ENCODE data around the gene TIPIN. TPM values are rescaled to one million over a fixed set of nuclear protein-coding genes. Genes with fewer than 3 reads are reported as not detected.
"Not testable (repeated sequence)": the region's sequence is repeated elsewhere in the genome, so short reads cannot be mapped to it uniquely, and the experiment has no call there.

Gene TIPIN
- total RNA-seq, 1 experiment from 2014 or later = 22.2 TPM

DNA sequence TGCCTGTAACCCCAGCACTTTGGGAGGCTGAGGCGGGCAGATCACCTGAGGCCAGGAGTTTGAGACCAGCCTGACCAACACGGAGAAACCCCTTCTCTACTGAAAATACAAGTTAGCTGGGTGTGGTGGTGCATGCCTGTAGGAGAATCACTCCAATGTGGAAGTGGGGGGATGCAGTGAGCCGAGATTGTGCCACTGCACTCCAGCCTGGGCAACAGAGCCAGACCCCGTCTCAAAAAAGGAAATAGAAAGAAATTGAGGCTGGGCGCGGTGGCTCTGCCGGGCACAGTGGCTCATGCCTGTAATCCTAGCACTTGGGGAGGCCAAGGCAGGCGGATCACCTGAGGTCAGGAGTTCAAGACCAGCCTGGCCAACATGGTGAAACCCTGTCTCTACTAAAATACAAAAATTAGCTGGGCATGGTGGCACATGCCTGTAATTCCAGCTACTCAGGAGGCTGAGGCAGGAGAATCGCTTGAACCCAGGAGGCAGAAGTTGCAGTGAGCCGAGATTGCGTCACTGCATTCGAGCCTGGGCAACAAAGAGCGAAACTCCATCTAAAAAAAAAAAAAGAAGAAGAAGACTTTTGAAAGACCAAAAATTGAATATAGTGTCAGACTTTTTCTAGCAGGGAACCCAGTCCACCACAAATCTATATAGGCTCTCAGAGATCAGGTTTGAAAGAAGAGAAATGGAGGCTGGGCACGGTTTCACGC is 5.4 kb upstream of the TIPIN start:
- H3K9me3 Mint-ChIP-seq; DNase-seq (ENCODE audit: low spot score); H3K27ac Mint-ChIP-seq; POLR2A ChIA-PET; H3K4me1 Mint-ChIP-seq; H3K4me3 Mint-ChIP-seq; H3K27me3 Mint-ChIP-seq (ENCODE audit: low read depth); CTCF ChIA-PET; ATAC-seq; H3K36me3 Mint-ChIP-seq: not testable (repeated sequence)
- TF ChIP-seq ZNF121 (CRISPR knock-in tag; IDR thresholded peaks at IDR 0.05) = peak; percentile 76; the same call in 1 of the 2 replicates

GRCh38 chr15:66359740-66360139 is 3.3 kb upstream of the TIPIN start:
- H3K36me3 Mint-ChIP-seq = no peaks in the 10 kb centered on the region
- no peak for TF ChIP-seq GRHL2 (CRISPR knock-in tag; IDR thresholded peaks at IDR 0.05; ENCODE audit: insufficient replicate concordance, severe bottlenecking)
- TF ChIP-seq, protein P1, sequence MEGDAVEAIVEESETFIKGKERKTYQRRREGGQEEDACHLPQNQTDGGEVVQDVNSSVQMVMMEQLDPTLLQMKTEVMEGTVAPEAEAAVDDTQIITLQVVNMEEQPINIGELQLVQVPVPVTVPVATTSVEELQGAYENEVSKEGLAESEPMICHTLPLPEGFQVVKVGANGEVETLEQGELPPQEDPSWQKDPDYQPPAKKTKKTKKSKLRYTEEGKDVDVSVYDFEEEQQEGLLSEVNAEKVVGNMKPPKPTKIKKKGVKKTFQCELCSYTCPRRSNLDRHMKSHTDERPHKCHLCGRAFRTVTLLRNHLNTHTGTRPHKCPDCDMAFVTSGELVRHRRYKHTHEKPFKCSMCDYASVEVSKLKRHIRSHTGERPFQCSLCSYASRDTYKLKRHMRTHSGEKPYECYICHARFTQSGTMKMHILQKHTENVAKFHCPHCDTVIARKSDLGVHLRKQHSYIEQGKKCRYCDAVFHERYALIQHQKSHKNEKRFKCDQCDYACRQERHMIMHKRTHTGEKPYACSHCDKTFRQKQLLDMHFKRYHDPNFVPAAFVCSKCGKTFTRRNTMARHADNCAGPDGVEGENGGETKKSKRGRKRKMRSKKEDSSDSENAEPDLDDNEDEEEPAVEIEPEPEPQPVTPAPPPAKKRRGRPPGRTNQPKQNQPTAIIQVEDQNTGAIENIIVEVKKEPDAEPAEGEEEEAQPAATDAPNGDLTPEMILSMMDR (IDR thresholded peaks at IDR 0.05) = no peak
- TF ChIP-seq, protein P2, sequence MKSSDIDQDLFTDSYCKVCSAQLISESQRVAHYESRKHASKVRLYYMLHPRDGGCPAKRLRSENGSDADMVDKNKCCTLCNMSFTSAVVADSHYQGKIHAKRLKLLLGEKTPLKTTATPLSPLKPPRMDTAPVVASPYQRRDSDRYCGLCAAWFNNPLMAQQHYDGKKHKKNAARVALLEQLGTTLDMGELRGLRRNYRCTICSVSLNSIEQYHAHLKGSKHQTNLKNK (CRISPR knock-in tag; IDR thresholded peaks at IDR 0.05) = no peak
- TF ChIP-seq FOXK1 (CRISPR knock-in tag; IDR thresholded peaks at IDR 0.05) = no peak
- no peak for TF ChIP-seq CREM (CRISPR knock-in tag; IDR thresholded peaks at IDR 0.05)
- no peak for TF ChIP-seq NFYB (CRISPR knock-in tag; conservative IDR thresholded peaks at IDR 0.05; ENCODE audit: low read depth)
- TF ChIP-seq IRF2 (CRISPR knock-in tag; IDR thresholded peaks at IDR 0.05; ENCODE audit: borderline replicate concordance, low read depth) = no peak
- TF ChIP-seq ZNF423 (CRISPR knock-in tag; IDR thresholded peaks at IDR 0.05) = no peak
- TF ChIP-seq GABPB1 (CRISPR knock-in tag; IDR thresholded peaks at IDR 0.05) = no peak
- no peak for TF ChIP-seq KAT7 (CRISPR knock-in tag; IDR thresholded peaks at IDR 0.05; ENCODE audit: borderline replicate concordance)
- TF ChIP-seq ATF3 (CRISPR knock-in tag; conservative IDR thresholded peaks at IDR 0.05) = no peak
- TF ChIP-seq, protein P3, sequence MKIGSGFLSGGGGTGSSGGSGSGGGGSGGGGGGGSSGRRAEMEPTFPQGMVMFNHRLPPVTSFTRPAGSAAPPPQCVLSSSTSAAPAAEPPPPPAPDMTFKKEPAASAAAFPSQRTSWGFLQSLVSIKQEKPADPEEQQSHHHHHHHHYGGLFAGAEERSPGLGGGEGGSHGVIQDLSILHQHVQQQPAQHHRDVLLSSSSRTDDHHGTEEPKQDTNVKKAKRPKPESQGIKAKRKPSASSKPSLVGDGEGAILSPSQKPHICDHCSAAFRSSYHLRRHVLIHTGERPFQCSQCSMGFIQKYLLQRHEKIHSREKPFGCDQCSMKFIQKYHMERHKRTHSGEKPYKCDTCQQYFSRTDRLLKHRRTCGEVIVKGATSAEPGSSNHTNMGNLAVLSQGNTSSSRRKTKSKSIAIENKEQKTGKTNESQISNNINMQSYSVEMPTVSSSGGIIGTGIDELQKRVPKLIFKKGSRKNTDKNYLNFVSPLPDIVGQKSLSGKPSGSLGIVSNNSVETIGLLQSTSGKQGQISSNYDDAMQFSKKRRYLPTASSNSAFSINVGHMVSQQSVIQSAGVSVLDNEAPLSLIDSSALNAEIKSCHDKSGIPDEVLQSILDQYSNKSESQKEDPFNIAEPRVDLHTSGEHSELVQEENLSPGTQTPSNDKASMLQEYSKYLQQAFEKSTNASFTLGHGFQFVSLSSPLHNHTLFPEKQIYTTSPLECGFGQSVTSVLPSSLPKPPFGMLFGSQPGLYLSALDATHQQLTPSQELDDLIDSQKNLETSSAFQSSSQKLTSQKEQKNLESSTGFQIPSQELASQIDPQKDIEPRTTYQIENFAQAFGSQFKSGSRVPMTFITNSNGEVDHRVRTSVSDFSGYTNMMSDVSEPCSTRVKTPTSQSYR (CRISPR knock-in tag; IDR thresholded peaks at IDR 0.05) = no peak
- TF ChIP-seq ATF1 (CRISPR knock-in tag; IDR thresholded peaks at IDR 0.05) = no peak
- no peak for TF ChIP-seq PRRX2 (CRISPR knock-in tag; IDR thresholded peaks at IDR 0.05)
- no peak for TF ChIP-seq NR1H2 (CRISPR knock-in tag; IDR thresholded peaks at IDR 0.05)
- no peak for DNase-seq (ENCODE audit: low spot score)
- H3K27me3 Mint-ChIP-seq (ENCODE audit: low read depth) = no peaks in the 10 kb centered on the region
- ChIA-PET CTCF (no interaction called here), POLR2A (no interaction called here)
- H3K27ac Mint-ChIP-seq = no peak overlapping the region
- H3K4me1 Mint-ChIP-seq = peaks cover 13% of the 10 kb centered on the region
- H3K9me3 Mint-ChIP-seq = no peaks in the 10 kb centered on the region
- no peak overlapping the region for H3K4me3 Mint-ChIP-seq
- ATAC-seq = no peak

DNA sequence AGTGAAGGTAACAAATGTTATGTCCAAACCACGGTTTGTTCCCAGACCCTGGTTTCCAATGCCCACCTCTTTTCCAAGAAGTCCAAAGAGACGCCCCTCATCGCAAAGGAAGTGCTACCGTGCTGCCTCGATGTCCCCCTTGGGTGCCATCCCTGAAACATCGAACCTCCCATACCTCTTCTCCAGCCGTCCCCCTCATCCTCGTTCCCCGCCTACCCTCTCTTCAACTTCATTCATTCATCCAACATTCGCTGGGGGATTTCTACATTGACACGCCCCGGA is 467 bp downstream of the TIPIN start:
- POLR2A ChIA-PET = no interaction called here

DNA sequence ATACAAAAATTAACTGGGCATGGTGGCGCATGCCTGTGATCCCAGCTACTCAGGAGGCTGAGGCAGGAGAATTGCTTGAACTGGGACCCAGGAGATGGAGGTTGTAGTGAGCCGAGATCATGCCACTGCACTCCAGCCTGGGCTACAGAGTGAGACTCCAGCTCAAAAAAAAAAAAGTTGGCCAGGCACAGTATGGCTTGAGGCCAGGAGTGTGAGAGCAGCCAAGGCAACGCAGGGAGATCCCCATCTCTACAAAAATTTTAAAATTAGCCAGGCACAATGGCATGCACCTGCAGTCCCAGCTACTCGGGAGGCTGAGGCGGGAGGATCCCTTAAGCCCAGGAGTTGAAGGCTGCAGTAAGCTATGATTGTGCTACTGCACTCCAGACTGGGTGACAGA is 8.0 kb downstream of the TIPIN start:
- not testable (repeated sequence) for H3K4me1 Mint-ChIP-seq, ATAC-seq
- CTCF ChIA-PET = interaction anchor here (0.6 kb wide), 1 partner anchor 99 kb away, joined by 3 read pairs; no protein-coding TSS in a partner anchor

More for the DNA sequence above, 467 bp downstream of the TIPIN start:
- Mint-ChIP-seq H3K27me3 (ENCODE audit: low read depth) (no peaks in the 10 kb centered on the region), H3K4me3 (peak overlapping the region; percentile 89), H3K36me3 (peaks cover 13% of the 10 kb centered on the region), H3K9me3 (no peaks in the 10 kb centered on the region), H3K27ac (peak overlapping the region; percentile 25; the same call in 1 of the 2 replicates), H3K4me1 (peaks cover 13% of the 10 kb centered on the region)
- no peak for ATAC-seq
- CTCF ChIA-PET = no interaction called here
- DNase-seq (ENCODE audit: low spot score) = no peak
- TF ChIP-seq EMX1 (CRISPR knock-in tag; IDR thresholded peaks at IDR 0.05) = 0 out of 2 replicates have a peak, but pooled peaks have one; percentile 2
- no peak for TF ChIP-seq SMAD4 (CRISPR knock-in tag; IDR thresholded peaks at IDR 0.05)

More for the DNA sequence above, 8.0 kb downstream of the TIPIN start:
- peaks cover 47% of the 10 kb centered on the region for H3K36me3 Mint-ChIP-seq
- POLR2A ChIA-PET; DNase-seq (ENCODE audit: low spot score); H3K27ac Mint-ChIP-seq; H3K9me3 Mint-ChIP-seq; H3K27me3 Mint-ChIP-seq (ENCODE audit: low read depth); H3K4me3 Mint-ChIP-seq: not testable (repeated sequence)
